H9 (cell line): ENCODE measurements around the gene ANXA4. TPM values are rescaled to one million over a fixed set of nuclear protein-coding genes. Genes with fewer than 3 reads are reported as not detected.
"Not testable (repeated sequence)": the region's sequence is repeated elsewhere in the genome, so short reads cannot be mapped to it uniquely, and the experiment has no call there.

ENCODE experiments used
- DNase-seq: peaks from one replicate; pipeline ENCODE4 v3.0.0-alpha.2; 2017
- H2AFZ ChIP-seq: one replicate; pipeline ENCODE4 v1.6.1; 2013; ENCODE audit warnings: mild to moderate bottlenecking, low read length, control low read depth, moderate library complexity
- H2AK5ac ChIP-seq: 2 replicates; pipeline ENCODE4 v1.6.1; 2013; ENCODE audit warnings: low read length, control low read depth, mixed read lengths; ENCODE audit not compliant: insufficient read length
- H2BK120ac ChIP-seq: one replicate; pipeline ENCODE4 v1.6.1; 2013; ENCODE audit warnings: low read depth, mild to moderate bottlenecking, low read length, control low read depth, inconsistent platforms; ENCODE audit not compliant: poor library complexity, severe bottlenecking
- H2BK12ac ChIP-seq: 2 replicates; pipeline ENCODE4 v1.6.1; 2013; ENCODE audit warnings: low read length, control low read depth, mixed read lengths, low read depth; ENCODE audit not compliant: insufficient read length
- H2BK15ac ChIP-seq: 2 replicates; pipeline ENCODE4 v1.6.1; 2013; ENCODE audit warnings: low read depth, low read length, control low read depth
- H2BK20ac ChIP-seq: one replicate; pipeline ENCODE4 v1.6.1; 2013; ENCODE audit warnings: low read depth, mild to moderate bottlenecking, low read length, control low read depth, inconsistent platforms; ENCODE audit not compliant: poor library complexity, severe bottlenecking
- H2BK5ac ChIP-seq: 2 replicates; pipeline ENCODE4 v1.6.1; 2013; ENCODE audit warnings: low read length, control low read depth, mixed read lengths; ENCODE audit not compliant: insufficient read length
- H3K14ac ChIP-seq: 2 replicates; pipeline ENCODE4 v1.6.1; 2013; ENCODE audit warnings: low read length, control low read depth; ENCODE audit not compliant: insufficient read depth
- H3K18ac ChIP-seq: 2 replicates; pipeline ENCODE4 v1.6.1; 2013; ENCODE audit warnings: low read depth, mild to moderate bottlenecking, mixed read lengths, low read length, control low read depth; ENCODE audit not compliant: insufficient read length
- H3K23ac ChIP-seq: 2 replicates; pipeline ENCODE4 v1.6.1; 2013; ENCODE audit warnings: low read length, control low read depth, mixed read lengths, low read depth; ENCODE audit not compliant: insufficient read length
- H3K23me2 ChIP-seq: 2 replicates; pipeline ENCODE4 v1.6.1; 2013; ENCODE audit warnings: low read depth, mild to moderate bottlenecking, mixed read lengths, low read length, control low read depth; ENCODE audit not compliant: insufficient read length, poor library complexity, severe bottlenecking
- H3K27ac ChIP-seq: 2 replicates; pipeline ENCODE4 v1.5.1; 2013; ENCODE audit warnings: low read length, control low read depth, mixed read lengths, low read depth; ENCODE audit not compliant: insufficient read length
- H3K27me3 ChIP-seq: 2 replicates; pipeline ENCODE4 v1.6.1; 2013; ENCODE audit warnings: low read length, control low read depth, inconsistent platforms; ENCODE audit not compliant: insufficient read depth
- H3K4ac ChIP-seq: 2 replicates; pipeline ENCODE4 v1.6.1; 2013; ENCODE audit warnings: low read depth, mild to moderate bottlenecking, control low read depth, inconsistent platforms, low read length, moderate library complexity
- H3K4me1 ChIP-seq: 2 replicates; pipeline ENCODE4 v1.6.1; 2013; ENCODE audit warnings: low read length, control low read depth, inconsistent platforms; ENCODE audit not compliant: insufficient read depth
- H3K4me2 ChIP-seq: 2 replicates; pipeline ENCODE4 v1.6.1; 2013; ENCODE audit warnings: low read length, control low read depth, mixed read lengths; ENCODE audit not compliant: insufficient read length, insufficient read depth
- H3K56ac ChIP-seq: 2 replicates; pipeline ENCODE4 v1.6.1; 2013; ENCODE audit warnings: low read depth, mild to moderate bottlenecking, mixed read lengths, low read length, control low read depth; ENCODE audit not compliant: insufficient read length
- H3K79me1 ChIP-seq: 2 replicates; pipeline ENCODE4 v1.6.1; 2013; ENCODE audit warnings: low read depth, mild to moderate bottlenecking, moderate library complexity, low read length, control low read depth, inconsistent platforms; ENCODE audit not compliant: insufficient read depth, poor library complexity, severe bottlenecking
- H3K79me2 ChIP-seq: 2 replicates; pipeline ENCODE4 v1.6.1; 2013; ENCODE audit warnings: low read length, control low read depth, inconsistent platforms; ENCODE audit not compliant: insufficient read depth
- H3K9ac ChIP-seq: 2 replicates; pipeline ENCODE4 v1.6.1; 2013; ENCODE audit warnings: low read length, control low read depth, mixed read lengths; ENCODE audit not compliant: insufficient read length; ENCODE audit errors: extremely low read depth
- H3K9me3 ChIP-seq: one replicate; pipeline ENCODE4 v1.6.1; 2013; ENCODE audit warnings: low read depth, low read length, inconsistent platforms; ENCODE audit not compliant: control insufficient read depth
- H3T11ph ChIP-seq: one replicate; pipeline ENCODE4 v1.6.1; 2013; ENCODE audit warnings: mild to moderate bottlenecking, low read length, control low read depth, inconsistent platforms
- H4K20me1 ChIP-seq: one replicate; pipeline ENCODE4 v1.6.1; 2013; ENCODE audit not compliant: control insufficient read depth, insufficient read length, insufficient read depth
- H4K5ac ChIP-seq: 2 replicates; pipeline ENCODE4 v1.6.1; 2013; ENCODE audit warnings: low read depth, mild to moderate bottlenecking, mixed read lengths, low read length, control low read depth; ENCODE audit not compliant: insufficient read length
- H4K8ac ChIP-seq: replicated peaks from 2 replicates; pipeline ENCODE4 v1.6.1; 2013; ENCODE audit warnings: low read length, control low read depth, mixed read lengths, low read depth; ENCODE audit not compliant: insufficient read length
- H4K91ac ChIP-seq: 2 replicates; pipeline ENCODE4 v1.6.1; 2013; ENCODE audit warnings: low read depth, mild to moderate bottlenecking, moderate library complexity, mixed read lengths, low read length, control low read depth; ENCODE audit not compliant: insufficient read length
- H3K27ac Mint-ChIP-seq, 3 experiments: 2 replicates in 2 of 3; 3 replicates in 1 of 3; pipeline ENCODE4 v1.8.0; 2020 to 2021; ENCODE audit warnings: mixed read lengths in 3 of 3, mild to moderate bottlenecking in 1 of 3, moderate library complexity in 1 of 3
- H3K27me3 Mint-ChIP-seq: 2 replicates; pipeline ENCODE4 v1.8.0; 2021; ENCODE audit warnings: low read depth, mild to moderate bottlenecking, moderate library complexity, mixed read lengths
- H3K36me3 Mint-ChIP-seq, 3 experiments: 2 replicates in 2 of 3; 3 replicates in 1 of 3; pipeline ENCODE4 v1.8.0; 2020 to 2021; ENCODE audit warnings: low read depth in 3 of 3, mixed read lengths in 3 of 3; ENCODE audit not compliant: insufficient read depth in 1 of 3
- H3K4me1 Mint-ChIP-seq, 2 experiments: 2 replicates each; pipeline ENCODE4 v1.8.0; 2020; ENCODE audit warnings: mixed read lengths in 2 of 2
- H3K4me3 Mint-ChIP-seq, 2 experiments: 2 replicates in 1 of 2; 3 replicates in 1 of 2; pipeline ENCODE4 v1.8.0; 2020 to 2021; ENCODE audit warnings: mild to moderate bottlenecking in 2 of 2, mixed read lengths in 2 of 2, moderate library complexity in 1 of 2
- H3K9me3 Mint-ChIP-seq, 2 experiments: 2 replicates in 1 of 2; 3 replicates in 1 of 2; pipeline ENCODE4 v1.8.0; 2020; ENCODE audit warnings: mild to moderate bottlenecking in 2 of 2, mixed read lengths in 2 of 2, moderate library complexity in 1 of 2
- CTCF ChIP-seq: fragments of 200-600 bp; sonication (generic); conservative IDR thresholded peaks from 3 replicates; pipeline ENCODE4 v1.8.0; 2021; ENCODE audit warnings: antibody characterized with exemption, mild to moderate bottlenecking
- WGBS: extraction: QIAGEN DNeasy Blood & Tissue Kit; methylation state at CpG from one replicate; pipeline ENCODE4 v1.1.7; 2013; ENCODE audit warnings: missing lambda C conversion rate, low lambda C conversion rate, mixed read lengths; ENCODE audit not compliant: insufficient read length; ENCODE audit errors: extremely low coverage; 5-methylcytosine and 5-hydroxymethylcytosine counted together
- total RNA-seq: library from RNA; stranded (reverse); gene quantifications from 2 replicates; pipeline ENCODE4 v1.2.1, GENCODE V29; 2021

Gene ANXA4
- total RNA-seq, 1 experiment from 2014 or later = 14.4 TPM

- Mint-ChIP-seq H3K27me3 (no peaks in the 10 kb centered on the region), H3K27ac (peak overlapping the region; percentile 88 to 95 (median 93); a peak in 6 of 7 replicates), H3K36me3 (peaks cover 2 to 12% (median 2%) of the 10 kb centered on the region in 3 experiments; a peak in 4 of 7 replicates), H3K4me3 (peak overlapping the region in 1 of 2 experiments; percentile 53; a peak in 1 of 5 replicates), H3K4me1 (peaks cover 28 to 59% of the 10 kb centered on the region in 2 experiments), H3K9me3 (peaks cover 11 to 13% of the 10 kb centered on the region in 2 experiments)
- H3K23me2 ChIP-seq = no peaks in the 10 kb centered on the region
- H4K91ac ChIP-seq = no peak overlapping the region
- H3K56ac ChIP-seq = no peak overlapping the region
- H3K79me2 ChIP-seq = no peaks in the 10 kb centered on the region
- no peak for TF ChIP-seq CTCF
- no peak overlapping the region for H3K4ac ChIP-seq
- H4K20me1 ChIP-seq = no peaks in the 10 kb centered on the region
- no peak overlapping the region for H4K5ac ChIP-seq
- peaks cover 7% of the 10 kb centered on the region; the same call in 1 of the 2 replicates for H3K4me1 ChIP-seq
- H3K9ac ChIP-seq = no peak overlapping the region
- no peak overlapping the region for H3K23ac ChIP-seq
- H3K18ac ChIP-seq = no peak overlapping the region
- no peaks in the 10 kb centered on the region for H3K27me3 ChIP-seq
- no peak overlapping the region for H2BK15ac ChIP-seq
- no peak overlapping the region for H3T11ph ChIP-seq
- no peak overlapping the region for H2AFZ ChIP-seq
- no peak overlapping the region for H2AK5ac ChIP-seq
- no peak overlapping the region for H2BK12ac ChIP-seq
- H3K79me1 ChIP-seq = no peaks in the 10 kb centered on the region
- H3K14ac ChIP-seq = no peak overlapping the region
- H2BK5ac ChIP-seq = no peak overlapping the region
- no peak overlapping the region for H3K4me2 ChIP-seq
- DNase-seq = no peak
- H2BK20ac ChIP-seq = no peak overlapping the region
- no peak overlapping the region for H3K27ac ChIP-seq
- H2BK120ac ChIP-seq = no peak overlapping the region
- H4K8ac ChIP-seq = no peak overlapping the region
- no peaks in the 10 kb centered on the region for H3K9me3 ChIP-seq
These were observed 31.3 kb downstream of the ANXA4 start for GRCh38 chr2:69773206-69773605.

- not testable (repeated sequence) for H2AK5ac ChIP-seq, H4K20me1 ChIP-seq, H3K56ac ChIP-seq, H3T11ph ChIP-seq, H2BK20ac ChIP-seq, H2BK15ac ChIP-seq, H3K23me2 ChIP-seq, H3K9ac ChIP-seq, H3K27me3 ChIP-seq, H4K5ac ChIP-seq, H3K27me3 Mint-ChIP-seq, H2AFZ ChIP-seq, DNase-seq, H3K4me1 ChIP-seq, H3K27ac ChIP-seq, H4K91ac ChIP-seq, H3K9me3 ChIP-seq, H3K4ac ChIP-seq, H3K23ac ChIP-seq, H3K79me2 ChIP-seq, H2BK5ac ChIP-seq, H2BK12ac ChIP-seq, H3K18ac ChIP-seq, H3K14ac ChIP-seq, H4K8ac ChIP-seq, H3K4me2 ChIP-seq, H3K79me1 ChIP-seq, H3K4me3 Mint-ChIP-seq
- Mint-ChIP-seq H3K4me1 (peaks cover 28 to 60% of the 10 kb centered on the region in 2 experiments), H3K36me3 (peaks cover 2 to 12% (median 2%) of the 10 kb centered on the region in 3 experiments; a peak in 4 of 7 replicates), H3K9me3 (peaks cover 11 to 13% of the 10 kb centered on the region in 2 experiments), H3K27ac (0 out of 7 replicates have a peak overlapping the region, but pooled peaks of 2 of the 3 experiments have one; percentile 13 to 27)
- WGBS = no CpG with 5 or more reads among the region's 13 CpGs
- H2BK120ac ChIP-seq = peak overlapping the region; percentile 30
These were observed 32.5 kb downstream of the ANXA4 start for GRCh38 chr2:69774258-69774983.
